HG02610 (cell line): ENCODE measurements around the gene SEPTIN5.

ENCODE experiments used
- ATAC-seq: cut with Tn5 transposase; IDR thresholded peaks from one replicate; pipeline ENCODE4 v1.9.1; 2021; ENCODE audit warnings: mild to moderate bottlenecking, moderate library complexity; ENCODE audit not compliant: unreplicated experiment

The SEPTIN5 gene

GRCh38 chr22:19759427-19760057, 45.2 kb downstream of the SEPTIN5 start:
- ATAC-seq: no peak

GRCh38 chr22:19760058-19760950, 46.0 kb downstream of the SEPTIN5 start, which contains the start of gene TBX1:
Gene TBX1 (plus strand): TSS chr22:19760778. CDS start chr22:19760844, 66 bp downstream.
- ATAC-seq: no peak

- ATAC-seq: no peak
These were observed 46.8 kb downstream of the SEPTIN5 start for GRCh38 chr22:19760951-19761724.

- ATAC-seq: no peak
These were observed 47.6 kb downstream of the SEPTIN5 start for GRCh38 chr22:19761725-19762567.

GRCh38 chr22:19762568-19763457, 48.5 kb downstream of the SEPTIN5 start:
- ATAC-seq: no peak

- no peak for ATAC-seq
These were observed 49.4 kb downstream of the SEPTIN5 start for GRCh38 chr22:19763458-19764298.

GRCh38 chr22:19764299-19764593, 49.9 kb downstream of the SEPTIN5 start:
- no peak for ATAC-seq

GRCh38 chr22:19764636-19765476, 50.6 kb downstream of the SEPTIN5 start:
- no peak for ATAC-seq

- no peak for ATAC-seq
These were observed 51.4 kb downstream of the SEPTIN5 start for GRCh38 chr22:19765477-19766239.

- no peak for ATAC-seq
These were observed 51.9 kb downstream of the SEPTIN5 start for GRCh38 chr22:19766240-19766510.

GRCh38 chr22:19766511-19767426, 52.5 kb downstream of the SEPTIN5 start:
- ATAC-seq: no peak

GRCh38 chr22:19767427-19768341, 53.4 kb downstream of the SEPTIN5 start:
- no peak for ATAC-seq

GRCh38 chr22:19769393-19769715, 55.1 kb downstream of the SEPTIN5 start:
- ATAC-seq: no peak

- ATAC-seq: no peak
These were observed 56.3 kb downstream of the SEPTIN5 start for GRCh38 chr22:19770349-19771220.

GRCh38 chr22:19772422-19772672, 58.0 kb downstream of the SEPTIN5 start:
- ATAC-seq: no peak
